ENCODE results near the gene STK16. TPM values are rescaled to one million over a fixed set of nuclear protein-coding genes. Genes with fewer than 3 reads are reported as not detected.

The STK16 gene
- total and polyA plus RNA-seq, 2 experiments from 2014 or later: 7.7 to 35.6 TPM

DNA sequence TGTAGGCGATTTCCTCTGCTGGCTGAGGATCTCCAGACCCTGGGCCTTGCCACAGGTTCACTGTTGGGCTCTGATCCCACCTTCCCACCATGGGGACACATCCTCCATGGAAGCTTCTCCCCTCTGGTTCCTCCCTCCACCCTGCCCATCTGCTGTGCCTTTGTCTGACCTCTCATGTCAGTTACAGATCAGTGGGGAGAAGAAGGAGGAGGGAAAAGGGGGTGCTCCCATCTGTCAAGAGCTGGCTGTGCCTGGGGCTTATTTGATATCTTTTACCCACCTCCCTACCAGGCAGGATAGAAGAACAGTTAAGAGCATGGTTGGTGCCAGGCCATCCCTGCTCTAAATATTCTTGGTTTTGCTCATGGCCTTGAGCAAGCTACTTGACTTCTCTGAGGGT is 21.6 kb downstream of the STK16 start:
- Histone ChIP-seq H3K27ac (no peak overlapping the region), H2AFZ (no peak overlapping the region), H3K4me3 (no peak overlapping the region), H3K9me2 (replicated peaks; ENCODE audit: insufficient read depth) (no peaks in the 10 kb centered on the region), H3K36me3 (replicated peaks; ENCODE audit: insufficient read depth, low read depth) (no peaks in the 10 kb centered on the region), H4K20me1 (ENCODE audit: insufficient read depth, poor library complexity, severe bottlenecking) (no peaks in the 10 kb centered on the region), H3K27me3 (no peaks in the 10 kb centered on the region), H3K9me3 (ENCODE audit: low read depth) (no peaks in the 10 kb centered on the region), H3K4me1 (ENCODE audit: insufficient read depth) (no peaks in the 10 kb centered on the region), H3K4me2 (no peak overlapping the region), H3K79me2 (no peaks in the 10 kb centered on the region)
- TF ChIP-seq, protein P1, sequence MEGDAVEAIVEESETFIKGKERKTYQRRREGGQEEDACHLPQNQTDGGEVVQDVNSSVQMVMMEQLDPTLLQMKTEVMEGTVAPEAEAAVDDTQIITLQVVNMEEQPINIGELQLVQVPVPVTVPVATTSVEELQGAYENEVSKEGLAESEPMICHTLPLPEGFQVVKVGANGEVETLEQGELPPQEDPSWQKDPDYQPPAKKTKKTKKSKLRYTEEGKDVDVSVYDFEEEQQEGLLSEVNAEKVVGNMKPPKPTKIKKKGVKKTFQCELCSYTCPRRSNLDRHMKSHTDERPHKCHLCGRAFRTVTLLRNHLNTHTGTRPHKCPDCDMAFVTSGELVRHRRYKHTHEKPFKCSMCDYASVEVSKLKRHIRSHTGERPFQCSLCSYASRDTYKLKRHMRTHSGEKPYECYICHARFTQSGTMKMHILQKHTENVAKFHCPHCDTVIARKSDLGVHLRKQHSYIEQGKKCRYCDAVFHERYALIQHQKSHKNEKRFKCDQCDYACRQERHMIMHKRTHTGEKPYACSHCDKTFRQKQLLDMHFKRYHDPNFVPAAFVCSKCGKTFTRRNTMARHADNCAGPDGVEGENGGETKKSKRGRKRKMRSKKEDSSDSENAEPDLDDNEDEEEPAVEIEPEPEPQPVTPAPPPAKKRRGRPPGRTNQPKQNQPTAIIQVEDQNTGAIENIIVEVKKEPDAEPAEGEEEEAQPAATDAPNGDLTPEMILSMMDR (IDR thresholded peaks at IDR 0.05; ENCODE audit: poor library complexity): no peak
- TF ChIP-seq EZH2 (IDR thresholded peaks at IDR 0.05; ENCODE audit: borderline replicate concordance) (no peak), EZH2phosphoT487 (IDR thresholded peaks at IDR 0.05; ENCODE audit: low read depth, severe bottlenecking, unreplicated experiment) (no peak)
- WGBS (ENCODE audit: low lambda C conversion rate, missing lambda C conversion rate): 89% methylated on average over 1 of the region's 1 CpG
- no peak for DNase-seq (ENCODE audit: low spot score)

DNA sequence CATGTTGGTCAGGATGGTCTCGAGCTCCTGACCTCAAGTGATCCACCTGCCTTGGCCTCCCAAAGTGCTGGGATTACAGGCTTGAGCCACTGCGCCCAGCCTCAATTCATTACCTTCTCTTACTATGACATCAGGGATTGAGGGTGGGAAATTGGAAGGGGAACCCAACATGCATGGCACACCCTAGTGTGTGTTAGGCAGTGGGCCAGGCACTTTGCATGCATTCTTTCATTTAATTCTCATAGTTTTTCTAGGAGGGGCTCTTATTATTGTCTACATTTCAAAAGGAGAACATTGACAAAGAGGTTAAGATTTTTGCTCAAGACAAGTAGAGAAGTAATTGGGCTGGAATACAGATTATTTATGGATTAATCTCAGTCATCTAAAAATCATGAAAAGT is 23.0 kb downstream of the STK16 start:
- TF ChIP-seq EZH2 (IDR thresholded peaks at IDR 0.05; ENCODE audit: borderline replicate concordance) (no peak), EZH2phosphoT487 (IDR thresholded peaks at IDR 0.05; ENCODE audit: low read depth, severe bottlenecking, unreplicated experiment) (no peak)
- TF ChIP-seq, protein P1 (IDR thresholded peaks at IDR 0.05; ENCODE audit: poor library complexity): no peak
- 92% methylated on average over 2 of the region's 2 CpGs for WGBS (ENCODE audit: low lambda C conversion rate, missing lambda C conversion rate)
- H3K9me2 ChIP-seq (replicated peaks; ENCODE audit: insufficient read depth): no peaks in the 10 kb centered on the region
- H3K4me2 ChIP-seq: no peak overlapping the region
- no peaks in the 10 kb centered on the region for H3K27me3 ChIP-seq
- H2AFZ ChIP-seq: no peak overlapping the region
- no peak for DNase-seq (ENCODE audit: low spot score)
- H3K4me1 ChIP-seq (ENCODE audit: insufficient read depth): no peaks in the 10 kb centered on the region
- H3K4me3 ChIP-seq: no peak overlapping the region
- no peaks in the 10 kb centered on the region for H3K9me3 ChIP-seq (ENCODE audit: low read depth)
- H3K79me2 ChIP-seq: no peaks in the 10 kb centered on the region
- no peaks in the 10 kb centered on the region for H4K20me1 ChIP-seq (ENCODE audit: insufficient read depth, poor library complexity, severe bottlenecking)
- H3K36me3 ChIP-seq (replicated peaks; ENCODE audit: insufficient read depth, low read depth): no peaks in the 10 kb centered on the region
- no peak overlapping the region for H3K27ac ChIP-seq

DNA sequence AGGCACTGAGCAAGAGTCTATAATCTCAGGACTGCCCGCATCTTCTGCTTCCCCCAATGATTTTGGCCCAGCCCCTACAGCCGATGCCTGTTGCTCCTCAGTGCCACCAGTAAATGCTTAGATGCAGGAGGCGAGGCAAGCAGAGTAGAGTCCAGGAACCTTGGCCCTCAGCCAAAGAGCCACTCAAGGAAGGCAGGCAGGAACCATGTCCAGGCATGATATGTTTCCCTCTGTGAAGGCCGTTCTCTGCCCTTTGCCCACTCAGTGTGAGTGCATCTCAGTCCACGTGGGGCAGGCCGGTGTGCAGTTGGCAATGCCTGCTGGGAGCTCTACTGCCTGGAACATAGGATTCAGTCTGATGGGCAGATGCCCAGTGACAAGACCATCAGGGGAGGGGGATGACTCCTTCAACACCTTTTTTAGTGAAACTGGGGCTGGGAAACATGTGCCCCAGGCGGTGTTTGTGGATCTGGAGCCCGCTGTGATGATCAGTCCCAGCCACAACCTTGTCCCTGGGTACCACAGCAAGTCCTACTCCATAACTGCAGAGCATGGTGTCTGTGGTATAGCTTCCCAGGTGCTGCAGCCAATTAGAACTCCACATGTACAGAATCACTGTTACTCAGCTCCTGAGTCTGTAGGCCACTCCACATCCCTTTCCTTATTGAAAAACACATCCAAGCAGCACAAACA is 24.2 kb downstream of the STK16 start:
- WGBS (ENCODE audit: low lambda C conversion rate, missing lambda C conversion rate): 73% methylated on average over 8 of the region's 8 CpGs
- H3K9me3 ChIP-seq (ENCODE audit: low read depth): no peaks in the 10 kb centered on the region
- peak; percentile 68 for DNase-seq (ENCODE audit: low spot score)
- no peaks in the 10 kb centered on the region for H3K36me3 ChIP-seq (replicated peaks; ENCODE audit: insufficient read depth, low read depth)
- H3K79me2 ChIP-seq: no peaks in the 10 kb centered on the region
- H3K4me3 ChIP-seq: no peak overlapping the region
- H3K4me1 ChIP-seq (ENCODE audit: insufficient read depth): no peaks in the 10 kb centered on the region
- no peak overlapping the region for H3K27ac ChIP-seq
- no peaks in the 10 kb centered on the region for H3K27me3 ChIP-seq
- H4K20me1 ChIP-seq (ENCODE audit: insufficient read depth, poor library complexity, severe bottlenecking): no peaks in the 10 kb centered on the region
- no peak overlapping the region for H3K4me2 ChIP-seq
- H2AFZ ChIP-seq: no peak overlapping the region
- TF ChIP-seq EZH2phosphoT487 (IDR thresholded peaks at IDR 0.05; ENCODE audit: low read depth, severe bottlenecking, unreplicated experiment) (no peak), EZH2 (IDR thresholded peaks at IDR 0.05; ENCODE audit: borderline replicate concordance) (no peak)
- TF ChIP-seq, protein P1 (IDR thresholded peaks at IDR 0.05; ENCODE audit: poor library complexity): no peak
- H3K9me2 ChIP-seq (replicated peaks; ENCODE audit: insufficient read depth): no peaks in the 10 kb centered on the region

All from hepatocyte (in vitro differentiated cells).